Endothelial cell (in vitro differentiated cells): ENCODE measurements around the gene CD247. TPM values are rescaled to one million over a fixed set of nuclear protein-coding genes. Genes with fewer than 3 reads are reported as not detected.
A peak's percentile ranks its signal among the peaks of the same experiment; 100 is the strongest.

Experiments used
- DNase-seq: peaks from one replicate; pipeline ENCODE4 v3.0.0; 2021; ENCODE audit warnings: low spot score
- H3K27ac Mint-ChIP-seq: one replicate; pipeline ENCODE4 v1.8.0; 2021; ENCODE audit warnings: mixed read lengths, inconsistent platforms; ENCODE audit not compliant: unreplicated experiment
- H3K27me3 Mint-ChIP-seq: one replicate; pipeline ENCODE4 v1.8.0; 2021; ENCODE audit warnings: mild to moderate bottlenecking, moderate library complexity, mixed read lengths, inconsistent platforms; ENCODE audit not compliant: unreplicated experiment
- H3K36me3 Mint-ChIP-seq: one replicate; pipeline ENCODE4 v1.8.0; 2021; ENCODE audit warnings: mild to moderate bottlenecking, low read depth, mixed read lengths, inconsistent platforms; ENCODE audit not compliant: unreplicated experiment
- H3K4me1 Mint-ChIP-seq: one replicate; pipeline ENCODE4 v1.8.0; 2021; ENCODE audit warnings: mild to moderate bottlenecking, mixed read lengths, inconsistent platforms; ENCODE audit not compliant: unreplicated experiment
- H3K4me3 Mint-ChIP-seq: one replicate; pipeline ENCODE4 v1.8.0; 2021; ENCODE audit warnings: mild to moderate bottlenecking, mixed read lengths, inconsistent platforms; ENCODE audit not compliant: unreplicated experiment
- H3K9me3 Mint-ChIP-seq: one replicate; pipeline ENCODE4 v1.8.0; 2021; ENCODE audit warnings: mixed read lengths, inconsistent platforms; ENCODE audit not compliant: unreplicated experiment
- CTCF ChIP-seq: fragments of 200-600 bp; sonication (generic); IDR thresholded peaks from one replicate; pipeline ENCODE4 v1.5.0; 2021; ENCODE audit warnings: antibody characterized with exemption; ENCODE audit not compliant: unreplicated experiment
- total RNA-seq: library from RNA; stranded (reverse); fragmentation: NEBNext Ultra II Directional; extraction: Animal tissue kit (Norgen Biotek cat#: 25700); gene quantifications from one replicate; pipeline ENCODE4 v1.2.1, GENCODE V29; 2021; ENCODE audit not compliant: unreplicated experiment

CD247 gene
- total RNA-seq, 1 donor from 2014 or later: not detected

GRCh38 chr1:167440776-167441175 lies 77.6 kb downstream of the CD247 start:
- H3K27me3 Mint-ChIP-seq: peaks cover 16% of the 10 kb centered on the region
- no peak overlapping the region for H3K27ac Mint-ChIP-seq
- peaks cover 16% of the 10 kb centered on the region for H3K4me1 Mint-ChIP-seq
- H3K9me3 Mint-ChIP-seq: no peaks in the 10 kb centered on the region
- H3K4me3 Mint-ChIP-seq: no peak overlapping the region
- no peaks in the 10 kb centered on the region for H3K36me3 Mint-ChIP-seq
- no peak for DNase-seq
- TF ChIP-seq CTCF: no peak

GRCh38 chr1:167440345-167440744 lies 78.0 kb downstream of the CD247 start:
- Mint-ChIP-seq H3K36me3 (no peaks in the 10 kb centered on the region), H3K27ac (no peak overlapping the region), H3K4me1 (peaks cover 16% of the 10 kb centered on the region), H3K4me3 (no peak overlapping the region), H3K27me3 (peaks cover 16% of the 10 kb centered on the region), H3K9me3 (no peaks in the 10 kb centered on the region)
- no peak for DNase-seq
- TF ChIP-seq CTCF: no peak

GRCh38 chr1:167439301-167439988 lies 78.9 kb downstream of the CD247 start:
- Mint-ChIP-seq H3K9me3 (no peaks in the 10 kb centered on the region), H3K27me3 (peaks cover 18% of the 10 kb centered on the region), H3K4me3 (peak overlapping the region; percentile 57), H3K36me3 (no peaks in the 10 kb centered on the region), H3K27ac (no peak overlapping the region), H3K4me1 (peaks cover 16% of the 10 kb centered on the region)
- no peak for TF ChIP-seq CTCF
- DNase-seq: peak; percentile 53

- Mint-ChIP-seq H3K9me3 (no peaks in the 10 kb centered on the region), H3K4me1 (peaks cover 11% of the 10 kb centered on the region), H3K27me3 (peaks cover 16% of the 10 kb centered on the region), H3K27ac (no peak overlapping the region), H3K4me3 (no peak overlapping the region), H3K36me3 (peaks cover 3% of the 10 kb centered on the region)
- TF ChIP-seq CTCF: no peak
- DNase-seq: no peak
Measured at GRCh38 chr1:167438171-167439138, 79.9 kb downstream of the CD247 start.
